HL-60/S4 (cell line): ENCODE results near the gene SRGAP3.

Experiments
- in situ Hi-C: fragments of 300-500 bp; cut with MboI; formaldehyde crosslinking; loops from 2 replicates; pipeline ENCODE4 v1.14.3; 2022; ENCODE audit warnings: low sequenced_read_pairs

SRGAP3 gene

DNA sequence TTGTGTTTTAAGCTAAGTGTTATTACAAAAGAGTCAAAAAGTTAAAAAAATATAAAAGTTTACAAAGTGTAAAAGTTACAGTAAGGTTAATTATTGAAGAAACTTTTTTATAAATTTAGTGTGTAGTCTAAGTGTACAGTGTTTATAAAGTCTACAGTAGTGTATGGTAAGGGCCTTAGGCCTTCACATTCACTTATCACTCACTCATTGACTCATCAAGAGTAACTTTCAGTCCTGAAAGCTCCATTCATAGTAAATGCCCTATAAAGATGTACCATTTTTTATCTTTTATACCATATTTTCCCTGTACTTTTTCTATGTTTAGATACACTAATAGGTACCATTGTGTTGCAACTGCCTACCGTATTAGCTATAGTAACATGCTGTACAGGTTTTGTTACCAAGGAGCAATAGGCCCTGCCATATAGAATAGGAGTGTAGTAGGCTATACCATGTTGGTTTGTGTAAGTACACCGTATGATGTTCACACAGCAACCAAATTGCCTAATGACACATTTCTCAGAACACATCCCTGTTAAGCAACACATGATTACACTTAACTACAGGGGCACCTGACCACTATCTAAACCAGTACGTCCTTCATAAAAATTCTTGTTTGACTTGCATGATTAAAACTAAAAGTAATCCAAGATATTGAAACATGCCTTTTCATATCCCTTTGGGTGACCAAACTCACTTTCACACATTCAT is 303.4 kb downstream of the SRGAP3 start:
- in situ Hi-C loops, result no loop called here

DNA sequence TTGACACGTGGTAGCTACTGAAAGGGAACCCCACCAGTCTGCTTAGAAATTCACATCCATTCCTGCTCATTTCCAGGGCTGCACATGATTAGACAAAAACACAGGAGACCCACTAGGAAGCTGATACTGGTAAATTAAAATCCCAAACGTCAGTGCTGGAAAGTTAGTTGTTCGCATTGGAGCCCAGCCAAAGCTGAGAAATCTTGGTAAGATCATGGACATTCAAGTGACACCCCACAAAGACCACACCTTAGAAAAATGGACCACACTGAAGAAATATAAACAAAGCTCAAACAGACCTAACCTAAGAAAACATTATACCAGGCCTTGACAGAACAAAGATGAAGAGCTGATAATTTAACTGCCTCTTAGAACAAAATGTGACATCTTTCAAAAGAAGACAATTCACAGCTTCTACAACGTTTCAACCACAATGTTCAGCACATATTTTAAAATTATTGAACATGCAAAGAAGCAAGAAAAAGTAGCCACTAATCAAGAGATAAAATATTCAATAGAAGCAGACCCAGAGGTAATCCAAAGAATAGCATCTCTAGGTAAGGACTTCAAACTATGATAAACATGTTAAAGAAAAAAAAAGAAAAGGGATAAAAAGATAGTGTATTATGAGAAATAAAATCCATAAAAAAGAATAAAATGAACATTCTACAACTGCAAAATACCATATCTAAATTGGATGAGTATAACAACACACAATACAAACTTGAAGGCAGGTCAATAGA is 306.5 kb downstream of the SRGAP3 start:
- in situ Hi-C loops, result no loop called here

- in situ Hi-C loops, result no loop called here
Observed at GRCh38 chr3:8942115-8942514, 307.3 kb downstream of the SRGAP3 start.

- in situ Hi-C loops, result no loop called here
Observed at GRCh38 chr3:8938021-8938420, 311.4 kb downstream of the SRGAP3 start.

DNA sequence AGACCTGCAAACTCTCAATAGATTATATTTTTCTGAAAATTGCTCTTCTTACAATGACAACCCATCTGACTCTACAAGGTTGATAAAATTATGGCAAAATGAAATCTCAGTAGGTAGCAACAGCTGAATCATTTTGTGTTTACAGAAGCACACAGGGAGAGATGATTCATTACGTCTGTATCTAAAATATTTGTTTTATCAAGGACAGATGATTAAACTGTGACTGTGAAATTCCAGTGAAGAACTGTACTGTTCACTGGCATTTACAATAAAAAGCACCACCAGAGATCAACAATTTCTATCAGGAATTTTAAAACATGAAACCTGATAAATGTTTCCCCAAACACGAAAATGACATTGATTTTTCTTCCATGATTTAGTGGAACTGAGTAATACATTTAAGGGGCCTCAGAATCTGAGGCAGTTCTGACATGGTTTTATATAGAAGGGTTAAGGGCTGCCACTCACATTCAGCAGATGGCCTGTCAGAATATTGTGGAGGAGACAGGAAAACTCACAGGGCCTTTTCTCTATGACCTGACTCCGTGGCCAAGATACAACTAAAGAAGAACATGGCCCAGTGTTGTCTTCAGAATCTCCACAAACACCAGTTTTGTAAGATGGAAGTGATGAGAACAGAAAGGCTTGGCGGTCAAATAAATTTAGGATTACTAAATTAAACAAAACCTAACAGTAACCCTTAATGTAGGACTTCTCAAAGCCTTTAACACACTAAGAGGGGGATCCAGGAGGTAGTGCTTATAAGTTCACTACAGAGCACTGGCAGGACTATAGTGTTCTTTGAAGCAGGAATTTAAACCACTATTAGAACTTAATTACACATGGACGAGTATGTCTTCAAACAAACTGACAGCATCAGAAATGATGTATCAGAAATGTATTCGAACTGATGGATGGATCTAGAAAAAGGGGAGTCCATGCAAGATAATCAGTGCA is 312.1 kb downstream of the SRGAP3 start:
- in situ Hi-C loops, result no loop called here

DNA sequence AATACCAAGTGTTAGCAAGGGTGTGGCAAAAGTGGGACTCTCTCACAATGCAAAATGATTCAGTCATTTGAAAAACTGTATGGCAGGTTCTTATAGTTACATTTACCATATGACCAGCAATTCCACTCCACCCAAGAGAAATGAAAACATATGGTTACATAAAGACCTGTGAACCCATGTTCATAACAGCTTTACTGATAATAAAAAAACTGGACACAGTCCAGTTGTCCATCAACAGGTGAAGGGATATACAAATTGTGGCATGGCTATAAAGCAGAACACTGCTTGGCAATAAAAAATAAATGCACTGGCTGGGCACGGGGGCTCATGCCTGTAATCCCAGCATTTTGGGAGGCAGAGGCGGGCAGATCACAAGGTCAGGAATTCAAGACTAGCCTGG is 316.9 kb downstream of the SRGAP3 start:
- in situ Hi-C loops, result no loop called here

GRCh38 chr3:8931342-8931741 is 318.1 kb downstream of the SRGAP3 start:
- in situ Hi-C loops, result no loop called here
